Subcutaneous adipose tissue (tissue), 4 donors: ENCODE results near the gene SERPINB10. TPM values are rescaled to one million over a fixed set of nuclear protein-coding genes. Genes with fewer than 3 reads are reported as not detected.

Source experiments
- CTCF ChIP-seq: fragments of 450-650 bp; IDR thresholded peaks from one replicate; pipeline ENCODE4 v1.5.1; 2016; ENCODE audit warnings: low read depth, mild to moderate bottlenecking, control low read depth, antibody characterized with exemption, moderate library complexity
- total RNA-seq, 4 donors: library from RNA; depleted of rRNA; stranded (reverse); fragments of >200 nt; gene quantifications; one replicate each; pipeline ENCODE4 v1.1.0, GENCODE V29; 2016

SERPINB10 gene
- total RNA-seq, 4 donors from 2014 or later: not detected

- TF ChIP-seq CTCF: no peak
Measured at GRCh38 chr18:63869851-63870250, 37.9 kb upstream of the SERPINB10 start.

DNA sequence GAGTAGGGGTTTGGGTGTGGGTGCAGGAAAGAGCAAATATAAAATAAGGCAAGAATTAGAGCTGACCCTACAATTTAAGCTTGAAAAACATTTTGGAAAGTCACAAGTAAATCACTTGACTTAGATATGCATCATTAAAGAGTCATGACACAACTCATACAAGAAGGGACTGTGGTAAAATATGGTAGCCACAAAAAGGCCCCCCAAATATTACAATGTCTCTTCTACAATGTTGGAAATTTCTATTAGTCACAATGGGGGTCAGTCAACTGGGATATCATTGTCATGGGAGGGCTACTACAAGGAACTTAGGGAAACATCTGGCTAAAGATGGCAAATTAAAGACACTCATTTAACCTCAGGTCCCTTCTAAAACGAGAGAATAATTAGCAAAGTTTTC lies 35.9 kb upstream of the SERPINB10 start:
- TF ChIP-seq CTCF: no peak

- no peak for TF ChIP-seq CTCF
Measured at GRCh38 chr18:63872586-63872985, 35.2 kb upstream of the SERPINB10 start.

DNA sequence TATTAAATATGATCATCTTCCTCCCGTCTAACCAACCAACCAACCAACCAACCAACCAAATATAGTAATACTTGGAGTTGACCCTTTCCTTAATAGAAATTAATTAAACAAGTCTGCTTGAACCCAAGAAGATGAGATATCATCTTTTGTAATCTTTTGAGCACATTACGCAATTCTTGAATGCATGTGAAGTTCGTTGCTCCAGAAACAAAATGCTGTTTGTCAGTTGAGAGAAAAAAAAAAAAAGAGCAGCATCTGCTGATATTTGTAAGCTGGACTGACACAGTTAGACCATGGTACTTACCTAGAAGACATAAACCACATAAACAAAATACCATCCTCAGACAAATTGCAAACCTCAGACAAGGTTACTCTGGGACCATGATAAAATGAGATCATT lies 29.4 kb upstream of the SERPINB10 start:
- TF ChIP-seq CTCF: no peak

DNA sequence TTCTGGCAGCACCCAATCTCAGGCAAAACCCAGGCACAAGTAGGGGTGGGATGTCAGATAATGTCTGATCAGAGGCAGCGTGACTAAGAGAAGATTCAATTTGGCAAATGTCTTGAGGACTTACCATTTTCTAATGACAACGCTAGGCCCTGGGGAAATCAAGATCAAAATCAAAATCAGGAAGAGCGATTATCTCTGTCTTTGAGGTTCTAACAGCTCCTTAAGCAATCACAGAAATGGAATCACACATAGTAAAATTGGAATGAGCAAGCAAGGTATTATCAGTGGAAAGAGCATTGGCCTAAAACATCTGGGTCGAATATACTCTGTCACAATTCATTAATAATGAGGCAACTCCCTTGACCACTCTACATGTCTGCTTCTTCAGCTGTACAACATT lies 28.8 kb upstream of the SERPINB10 start:
- no peak for TF ChIP-seq CTCF

DNA sequence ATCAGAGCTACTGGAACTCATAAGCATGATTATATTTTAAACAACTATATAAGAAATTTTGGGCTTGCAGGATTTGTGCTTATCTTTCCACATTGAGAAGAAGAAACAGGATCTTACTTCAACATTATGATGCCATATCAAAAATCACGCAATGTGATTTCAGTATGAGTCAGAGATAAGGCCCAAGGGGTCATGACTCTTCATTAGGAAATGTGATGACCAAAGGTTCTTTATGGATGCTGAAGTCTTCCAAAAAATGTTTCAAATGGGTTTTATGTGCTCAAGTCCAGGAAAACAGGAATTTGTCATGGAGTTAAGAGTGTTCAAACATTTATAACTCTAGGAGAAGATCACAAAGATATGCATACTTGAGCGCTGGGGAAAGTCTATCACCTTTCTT lies 28.0 kb upstream of the SERPINB10 start:
- no peak for TF ChIP-seq CTCF

DNA sequence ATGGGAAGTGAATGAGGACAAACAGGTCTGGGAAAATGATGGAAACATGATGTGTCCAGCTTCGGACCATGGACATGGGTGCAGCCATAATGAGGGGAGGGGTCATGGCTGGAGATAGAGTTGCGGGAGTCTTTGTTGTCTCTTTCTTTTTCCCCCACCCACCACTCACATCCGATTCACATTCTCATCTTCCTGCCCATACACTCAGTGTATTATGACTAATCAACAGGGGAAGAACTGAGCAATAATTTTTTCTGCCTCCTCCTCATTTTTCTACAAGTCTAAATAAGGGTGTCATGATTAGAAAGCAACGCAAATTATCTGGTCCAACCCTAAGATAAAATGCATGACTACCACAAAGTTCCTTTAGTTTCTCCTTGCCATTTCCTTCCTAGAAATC lies 25.9 kb upstream of the SERPINB10 start:
- no peak for TF ChIP-seq CTCF
